Esophagus squamous epithelium (tissue), 5 donors: ENCODE measurements around the gene GLS2. TPM values are rescaled to one million over a fixed set of nuclear protein-coding genes. Genes with fewer than 3 reads are reported as not detected.

Experiments
- DNase-seq: peaks from one replicate; lab custom pipeline; 2025; lab: John Stamatoyannopoulos, UW
- H3K27ac ChIP-seq, 4 donors: fragments of 200-600 bp; sonication (generic); one replicate each; pipeline ENCODE4 v1.5.1; 2016 to 2019; ENCODE audit warnings: mild to moderate bottlenecking in 1 of 4
- H3K27me3 ChIP-seq, 4 donors: fragments of 200-600 bp; sonication (generic); 1 replicate in 3 of 4; 2 replicates in 1 of 4; pipeline versions ENCODE4 v1.5.1 to v1.6.0; 2017 to 2021; ENCODE audit warnings: antibody characterized with exemption in 1 of 4
- H3K36me3 ChIP-seq, 3 donors: fragments of 200-600 bp; sonication (generic); one replicate each; pipeline ENCODE4 v1.5.1; 2016 to 2019
- H3K4me1 ChIP-seq, 3 donors: fragments of 200-600 bp; sonication (generic); one replicate each; pipeline ENCODE4 v1.5.1; 2017 to 2019
- H3K4me3 ChIP-seq, 4 donors: fragments of 200-600 bp; sonication (generic); 1 replicate in 3 of 4; 2 replicates in 1 of 4; pipeline ENCODE4 v1.5.1; 2016 to 2019; ENCODE audit warnings: mild to moderate bottlenecking in 2 of 4, moderate library complexity in 1 of 4
- H3K9me3 ChIP-seq, 3 donors: fragments of 200-600 bp; sonication (generic); one replicate each; pipeline ENCODE4 v1.5.1; 2016 to 2019
- POLR2A ChIP-seq, 4 donors: fragments of 450-650 bp; IDR thresholded peaks; one replicate each; pipeline ENCODE4 v1.6.1; 2017; ENCODE audit warnings: antibody characterized with exemption in 4 of 4, mild to moderate bottlenecking in 4 of 4, moderate library complexity in 3 of 4
- WGBS, 2 donors: methylation state at CpG; one replicate each; pipeline ENCODE4 v1.1.5; 2018; 5-methylcytosine and 5-hydroxymethylcytosine counted together
- intact Hi-C: fragments of 100-400 bp; cut with DNase I; formaldehyde crosslinking; loops from one replicate; pipeline ENCODE4 v1.15.0; 2022
- total RNA-seq, 4 donors: library from RNA; depleted of rRNA; stranded (reverse); fragments of >200 nt; gene quantifications; one replicate each; pipeline ENCODE4 v1.1.0, GENCODE V29; 2016
- TF ChIP-seq, protein P1 (sequence below), 6 experiments: fragments of 450-650 bp in 4 of 6; fragments of 200-600 bp in 2 of 6; sonication (generic) in 2 of 6; IDR thresholded peaks; one replicate each; pipeline ENCODE4 v1.5.1; 2016 to 2019; ENCODE audit warnings: antibody characterized with exemption in 6 of 6, mild to moderate bottlenecking in 4 of 6, moderate library complexity in 4 of 6
- donor health status: DM: yes; HTN: yes; CAD: no.

The GLS2 gene
- total RNA-seq, 4 donors from 2014 or later = 4.9 to 10.5 (median 7.8) TPM

DNA sequence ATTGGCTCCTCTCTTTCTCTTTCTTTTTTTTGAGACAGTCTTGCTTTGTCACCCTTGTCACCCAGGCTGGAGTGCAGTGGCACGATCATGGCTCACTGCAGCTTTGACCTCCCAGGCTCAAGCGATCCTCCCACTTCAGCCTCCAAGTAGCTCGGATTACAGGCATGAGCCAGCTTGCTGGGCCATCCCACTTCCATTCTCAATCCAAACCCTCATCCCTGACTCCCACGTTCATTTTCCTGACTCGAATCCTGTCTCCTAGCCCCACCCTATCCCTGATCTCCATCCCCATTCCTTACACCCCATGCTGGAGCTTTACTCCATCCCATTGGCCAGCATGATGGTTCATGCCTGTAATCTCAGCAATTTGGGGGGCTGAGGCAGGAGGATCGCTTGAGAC, 11.8 kb downstream of the GLS2 start:
- Histone ChIP-seq H3K4me1 (peaks cover 0 to 2% (median 0%) of the 10 kb centered on the region in 3 donors), H3K4me3 (no peak overlapping the region), H3K9me3 (no peaks in the 10 kb centered on the region), H3K36me3 (peaks cover 0 to 31% (median 0%) of the 10 kb centered on the region in 3 donors), H3K27ac (no peak overlapping the region), H3K27me3 (no peaks in the 10 kb centered on the region)
- intact Hi-C loops = no loop called here
- DNase-seq = no peak
- WGBS, 2 donors = 75 to 76% methylated on average over 6 of the region's 6 CpGs
- TF ChIP-seq POLR2A (IDR thresholded peaks at IDR 0.05) = no peak
- TF ChIP-seq, protein P1, sequence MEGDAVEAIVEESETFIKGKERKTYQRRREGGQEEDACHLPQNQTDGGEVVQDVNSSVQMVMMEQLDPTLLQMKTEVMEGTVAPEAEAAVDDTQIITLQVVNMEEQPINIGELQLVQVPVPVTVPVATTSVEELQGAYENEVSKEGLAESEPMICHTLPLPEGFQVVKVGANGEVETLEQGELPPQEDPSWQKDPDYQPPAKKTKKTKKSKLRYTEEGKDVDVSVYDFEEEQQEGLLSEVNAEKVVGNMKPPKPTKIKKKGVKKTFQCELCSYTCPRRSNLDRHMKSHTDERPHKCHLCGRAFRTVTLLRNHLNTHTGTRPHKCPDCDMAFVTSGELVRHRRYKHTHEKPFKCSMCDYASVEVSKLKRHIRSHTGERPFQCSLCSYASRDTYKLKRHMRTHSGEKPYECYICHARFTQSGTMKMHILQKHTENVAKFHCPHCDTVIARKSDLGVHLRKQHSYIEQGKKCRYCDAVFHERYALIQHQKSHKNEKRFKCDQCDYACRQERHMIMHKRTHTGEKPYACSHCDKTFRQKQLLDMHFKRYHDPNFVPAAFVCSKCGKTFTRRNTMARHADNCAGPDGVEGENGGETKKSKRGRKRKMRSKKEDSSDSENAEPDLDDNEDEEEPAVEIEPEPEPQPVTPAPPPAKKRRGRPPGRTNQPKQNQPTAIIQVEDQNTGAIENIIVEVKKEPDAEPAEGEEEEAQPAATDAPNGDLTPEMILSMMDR (IDR thresholded peaks at IDR 0.05) = no peak

DNA sequence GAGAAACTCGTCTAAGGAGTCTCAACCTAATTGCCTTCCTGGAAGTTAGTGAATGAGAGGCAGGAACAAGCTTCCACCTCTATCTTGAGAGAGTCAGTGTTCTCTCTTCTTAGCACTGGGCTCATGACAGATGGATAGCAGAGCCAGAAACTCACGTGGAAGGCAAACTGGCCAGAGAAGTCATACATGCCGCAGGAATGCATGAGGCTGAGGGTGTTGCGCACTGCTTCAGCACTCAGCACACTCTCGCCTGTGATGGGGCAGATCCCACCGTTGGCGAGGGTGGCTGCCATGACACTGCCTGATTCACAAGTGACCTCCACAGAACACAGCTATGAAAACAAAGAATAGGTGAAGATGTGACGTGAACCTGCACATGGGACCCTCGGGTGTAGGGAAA, 13.6 kb downstream of the GLS2 start:
- DNase-seq = no peak
- Histone ChIP-seq H3K27me3 (no peaks in the 10 kb centered on the region), H3K9me3 (no peaks in the 10 kb centered on the region), H3K4me3 (no peak overlapping the region), H3K27ac (no peak overlapping the region), H3K4me1 (peaks cover 3 to 19% (median 6%) of the 10 kb centered on the region in 3 donors), H3K36me3 (peaks cover 0 to 43% (median 0%) of the 10 kb centered on the region in 3 donors)
- WGBS, 2 donors = 91 to 96% methylated on average over 4 to 9 of the region's 9 CpGs
- TF ChIP-seq, protein P1 (IDR thresholded peaks at IDR 0.05) = no peak
- no peak for TF ChIP-seq POLR2A (IDR thresholded peaks at IDR 0.05)
- intact Hi-C loops = no loop called here

DNA sequence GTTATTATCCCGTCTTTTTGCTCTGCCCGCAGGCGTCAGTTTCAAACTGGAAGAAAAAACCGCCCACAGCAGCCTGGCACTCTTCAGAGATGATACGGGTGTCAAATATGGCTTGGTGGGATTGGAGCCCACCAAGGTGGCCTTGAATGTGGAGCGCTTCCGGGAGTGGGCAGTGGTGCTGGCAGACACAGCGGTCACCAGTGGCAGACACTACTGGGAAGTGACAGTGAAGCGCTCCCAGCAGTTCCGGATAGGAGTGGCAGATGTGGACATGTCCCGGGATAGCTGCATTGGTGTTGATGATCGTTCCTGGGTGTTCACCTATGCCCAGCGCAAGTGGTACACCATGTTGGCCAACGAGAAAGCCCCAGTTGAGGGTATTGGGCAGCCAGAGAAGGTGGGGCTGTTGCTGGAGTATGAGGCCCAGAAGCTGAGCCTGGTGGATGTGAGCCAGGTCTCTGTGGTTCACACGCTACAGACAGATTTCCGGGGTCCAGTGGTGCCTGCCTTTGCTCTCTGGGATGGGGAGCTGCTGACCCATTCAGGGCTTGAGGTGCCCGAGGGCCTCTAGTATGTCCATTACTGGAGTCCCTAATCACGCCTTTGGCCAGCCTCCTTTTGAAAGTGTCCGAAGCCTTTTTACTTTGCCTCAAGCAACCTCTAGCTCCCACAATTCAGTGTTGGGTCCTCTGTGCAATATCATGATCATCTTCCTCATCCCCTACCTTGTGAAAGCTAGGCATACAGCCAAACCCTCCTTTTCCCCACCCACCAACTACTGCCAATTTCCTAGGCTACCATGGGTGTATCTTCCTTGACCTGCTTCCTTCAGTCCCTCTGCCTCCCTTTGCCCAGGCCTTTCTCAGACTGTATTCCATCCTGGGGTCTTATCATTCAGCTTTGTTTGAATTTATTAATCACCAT, 18.7 kb downstream of the GLS2 start:
- H3K27me3 ChIP-seq = no peaks in the 10 kb centered on the region
- H3K36me3 ChIP-seq = peaks cover 0 to 34% (median 0%) of the 10 kb centered on the region in 3 donors
- H3K27ac ChIP-seq = peak overlapping the region; percentile 80 to 96 (median 90)
- whole genome bisulfite sequencing, 2 donors = 36 to 37% methylated on average over 13 to 15 of the region's 19 CpGs
- TF ChIP-seq, protein P1 (IDR thresholded peaks at IDR 0.05) = no peak
- TF ChIP-seq POLR2A (IDR thresholded peaks at IDR 0.05) = no peak
- peaks cover 8 to 34% (median 12%) of the 10 kb centered on the region in 3 donors for H3K4me1 ChIP-seq
- H3K9me3 ChIP-seq = no peaks in the 10 kb centered on the region
- DNase-seq = no peak
- H3K4me3 ChIP-seq = peak overlapping the region; percentile 60 to 94 (median 84)
- intact Hi-C loops = no loop called here

DNA sequence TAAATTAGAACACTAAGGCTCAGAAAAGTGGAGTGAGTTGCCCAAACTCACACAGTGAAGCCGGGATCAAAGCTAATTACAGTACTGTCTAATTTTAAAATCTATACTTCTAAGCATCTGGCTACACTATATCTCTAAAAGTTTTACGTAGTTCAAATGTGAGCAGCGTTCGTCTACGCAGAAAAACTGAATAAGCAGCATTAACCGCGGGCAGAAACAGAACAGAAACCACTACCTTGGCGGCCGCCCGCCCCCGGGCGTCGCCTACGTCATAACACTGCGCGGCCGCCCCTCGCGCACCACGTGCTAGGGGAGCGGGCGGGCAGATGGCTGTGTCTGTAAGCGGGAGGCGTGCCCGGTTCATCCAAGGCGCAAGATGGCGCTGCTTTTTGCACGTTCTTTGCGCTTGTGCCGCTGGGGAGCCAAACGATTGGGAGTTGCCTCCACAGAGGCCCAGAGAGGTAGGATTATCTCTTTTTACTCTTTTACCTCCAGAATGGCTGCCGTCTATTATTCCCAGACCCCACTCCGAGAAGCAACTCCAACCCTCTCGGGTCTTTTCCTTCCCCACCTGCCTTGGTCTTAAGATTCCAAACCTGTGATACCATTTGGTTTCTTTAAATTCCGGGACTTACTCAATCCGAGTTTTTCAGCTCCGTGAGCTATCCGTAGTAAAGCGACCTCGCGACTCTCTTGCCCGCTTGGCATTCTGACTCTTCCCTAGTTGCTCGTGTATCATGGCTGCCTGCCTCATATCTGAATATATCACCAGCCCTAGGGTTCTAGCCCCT, 19.6 kb downstream of the GLS2 start, which contains the start of gene SPRYD4:
Gene SPRYD4, plus strand, starts transcription at position 363 of the 791 bp plus-strand sequence. Its CDS starts 14 bp downstream, at position 377.
- intact Hi-C loops = no loop called here
- peak; percentile 77 for DNase-seq
- H3K9me3 ChIP-seq = no peaks in the 10 kb centered on the region
- peak within 1 kb of the TSS; percentile 80 to 96 (median 90) for H3K27ac ChIP-seq
- H3K4me1 ChIP-seq = peaks cover 8 to 39% (median 12%) of the 10 kb centered on the region in 3 donors
- peaks cover 0 to 31% (median 0%) of the 10 kb centered on the region in 3 donors for H3K36me3 ChIP-seq
- H3K4me3 ChIP-seq = peak within 1 kb of the TSS; percentile 60 to 94 (median 84)
- no peaks in the 10 kb centered on the region for H3K27me3 ChIP-seq
- TF ChIP-seq POLR2A (IDR thresholded peaks at IDR 0.05) = peak in 3 of 4 donors; percentile 69 to 86 (median 85)
- TF ChIP-seq, protein P1 (IDR thresholded peaks at IDR 0.05) = peak; percentile 17 to 68 (median 37)
- WGBS, 2 donors = 0 to 2% methylated on average over 39 to 41 of the region's 43 CpGs
